Upper lobe of left lung (tissue), 4 donors: Measurements from ENCODE around the gene CLEC4M.

Experiments used
- CTCF ChIP-seq, 6 experiments: fragments of 450-650 bp in 4 of 6; fragments of 200-600 bp in 2 of 6; sonication (generic) in 2 of 6; IDR thresholded peaks; one replicate each; pipeline ENCODE4 v1.5.1; 2016 to 2019; ENCODE audit warnings: antibody characterized with exemption in 6 of 6
- EP300 ChIP-seq, 4 donors: sonication (generic); formaldehyde crosslinking; IDR thresholded peaks; one replicate each; pipeline ENCODE4 v1.5.1; 2017; ENCODE audit warnings: antibody characterized with exemption in 4 of 4, control low read depth in 2 of 4
- POLR2A ChIP-seq, 4 donors: fragments of 450-650 bp; IDR thresholded peaks; one replicate each; pipeline ENCODE4 v1.5.1; 2016 to 2017; ENCODE audit warnings: antibody characterized with exemption in 4 of 4, mild to moderate bottlenecking in 2 of 4

GRCh38 chr19:7763696-7764095 is 653 bp downstream of the CLEC4M start:
- no peak for TF ChIP-seq CTCF (IDR thresholded peaks at IDR 0.05)
- no peak for TF ChIP-seq EP300 (IDR thresholded peaks at IDR 0.05)
- no peak for TF ChIP-seq POLR2A (IDR thresholded peaks at IDR 0.05)
